Upper lobe of right lung (tissue), 1 donor: ENCODE results near the gene STT3B. TPM values are rescaled to one million over a fixed set of nuclear protein-coding genes. Genes with fewer than 3 reads are reported as not detected.
"Not testable (repeated sequence)": the region's sequence is repeated elsewhere in the genome, so short reads cannot be mapped to it uniquely, and the experiment has no call there.

ENCODE experiments used
- ATAC-seq: fragments of 200-7000 bp; cut with Tn5 transposase; one replicate; pipeline ENCODE4 v1.9.1; 2020; ENCODE audit warnings: mild to moderate bottlenecking, moderate library complexity
- DNase-seq: peaks from one replicate; pipeline ENCODE4 v3.0.0-alpha.2; 2020
- H3K27ac ChIP-seq: fragments of 200-600 bp; one replicate; pipeline ENCODE4 v1.8.0; 2022
- H3K27me3 ChIP-seq: fragments of 200-600 bp; one replicate; pipeline ENCODE4 v1.8.0; 2022; ENCODE audit warnings: mild to moderate bottlenecking
- H3K36me3 ChIP-seq: fragments of 200-600 bp; one replicate; pipeline ENCODE4 v1.8.0; 2022
- H3K4me1 ChIP-seq: fragments of 200-600 bp; one replicate; pipeline ENCODE4 v1.8.0; 2022
- H3K4me3 ChIP-seq: fragments of 200-600 bp; one replicate; pipeline ENCODE4 v1.8.0; 2022; ENCODE audit warnings: mild to moderate bottlenecking
- H3K9me3 ChIP-seq: fragments of 200-600 bp; one replicate; pipeline ENCODE4 v1.8.0; 2022
- intact Hi-C: fragments of 100-400 bp; cut with DNase I; formaldehyde crosslinking; loops from one replicate; pipeline ENCODE4 v1.11.0; 2022
- total RNA-seq: library from RNA; stranded (reverse); fragmentation: NEBNext Ultra II Directional; extraction: Animal tissue kit (Norgen Biotek cat#: 25700); gene quantifications from one replicate; pipeline ENCODE4 v1.2.1, GENCODE V29; 2021
- TF ChIP-seq, protein P1 (sequence below): fragments of 200-600 bp; IDR thresholded peaks from one replicate; pipeline ENCODE4 v1.8.0; 2022; ENCODE audit warnings: antibody characterized with exemption
- donor health status: DM: no; HTN: yes; CAD: no; lungs with severe emphysema.

STT3B gene
- total RNA-seq, 1 donor from 2014 or later: 129 TPM

DNA sequence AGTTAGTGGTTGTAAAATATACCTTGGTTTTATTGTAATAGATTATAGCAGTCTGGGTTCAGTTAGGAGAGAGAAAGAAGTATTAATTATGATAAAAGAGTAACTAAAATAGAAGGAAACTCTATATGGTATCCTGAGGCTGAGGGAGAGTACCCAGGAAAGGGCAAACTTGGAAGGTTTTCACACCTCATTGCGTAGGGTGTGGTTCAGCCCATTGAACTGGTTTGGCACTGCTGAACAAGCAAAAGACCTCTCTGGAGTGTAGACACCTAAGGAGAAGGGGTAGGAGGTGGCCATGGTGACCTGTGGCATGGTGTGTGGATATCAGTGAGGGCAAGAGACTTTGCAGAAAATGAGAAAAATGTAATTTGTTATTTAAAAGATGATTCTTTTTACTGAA is 63.5 kb downstream of the STT3B start:
- H3K27me3 ChIP-seq: no peaks in the 10 kb centered on the region

DNA sequence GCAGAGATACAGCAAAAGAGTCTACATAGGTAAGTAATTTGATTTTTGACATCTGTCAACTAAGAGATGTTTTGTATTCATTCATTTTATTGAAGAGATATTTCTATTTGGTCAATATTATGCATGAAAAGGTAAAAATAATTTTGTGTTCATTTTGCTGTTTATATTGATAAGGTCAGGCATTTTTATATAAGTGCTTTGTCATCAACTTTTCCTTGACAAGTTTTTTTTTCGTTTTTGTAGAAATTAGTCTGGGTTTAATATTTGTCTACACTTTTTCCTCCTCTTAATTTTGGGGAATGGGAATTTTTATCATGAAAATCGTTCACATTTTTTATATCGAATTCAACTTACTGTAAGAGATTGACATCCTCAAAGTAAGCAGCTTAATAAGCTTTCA is 67.7 kb downstream of the STT3B start:
- TF ChIP-seq, protein P1, sequence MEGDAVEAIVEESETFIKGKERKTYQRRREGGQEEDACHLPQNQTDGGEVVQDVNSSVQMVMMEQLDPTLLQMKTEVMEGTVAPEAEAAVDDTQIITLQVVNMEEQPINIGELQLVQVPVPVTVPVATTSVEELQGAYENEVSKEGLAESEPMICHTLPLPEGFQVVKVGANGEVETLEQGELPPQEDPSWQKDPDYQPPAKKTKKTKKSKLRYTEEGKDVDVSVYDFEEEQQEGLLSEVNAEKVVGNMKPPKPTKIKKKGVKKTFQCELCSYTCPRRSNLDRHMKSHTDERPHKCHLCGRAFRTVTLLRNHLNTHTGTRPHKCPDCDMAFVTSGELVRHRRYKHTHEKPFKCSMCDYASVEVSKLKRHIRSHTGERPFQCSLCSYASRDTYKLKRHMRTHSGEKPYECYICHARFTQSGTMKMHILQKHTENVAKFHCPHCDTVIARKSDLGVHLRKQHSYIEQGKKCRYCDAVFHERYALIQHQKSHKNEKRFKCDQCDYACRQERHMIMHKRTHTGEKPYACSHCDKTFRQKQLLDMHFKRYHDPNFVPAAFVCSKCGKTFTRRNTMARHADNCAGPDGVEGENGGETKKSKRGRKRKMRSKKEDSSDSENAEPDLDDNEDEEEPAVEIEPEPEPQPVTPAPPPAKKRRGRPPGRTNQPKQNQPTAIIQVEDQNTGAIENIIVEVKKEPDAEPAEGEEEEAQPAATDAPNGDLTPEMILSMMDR: no peak
- no peak for ATAC-seq

More for the DNA sequence above, 63.5 kb downstream of the STT3B start:
- TF ChIP-seq, protein P1: no peak
- H3K9me3 ChIP-seq: no peaks in the 10 kb centered on the region
- H3K4me1 ChIP-seq: peaks cover 4% of the 10 kb centered on the region
- no peak overlapping the region for H3K27ac ChIP-seq
- ATAC-seq (no peak), DNase-seq (no peak)
- no peak overlapping the region for H3K4me3 ChIP-seq
- peaks cover 16% of the 10 kb centered on the region for H3K36me3 ChIP-seq
- intact Hi-C loops: no loop called here

GRCh38 chr3:31605333-31605732 is 72.6 kb downstream of the STT3B start:
- H3K4me1 ChIP-seq, H3K9me3 ChIP-seq, H3K27me3 ChIP-seq, H3K27ac ChIP-seq, H3K4me3 ChIP-seq, intact Hi-C loops, DNase-seq, ATAC-seq: not testable (repeated sequence)
- H3K36me3 ChIP-seq: peaks cover 14% of the 10 kb centered on the region

More for the DNA sequence above, 67.7 kb downstream of the STT3B start:
- no peaks in the 10 kb centered on the region for H3K9me3 ChIP-seq
- no peak for DNase-seq
- intact Hi-C loops: no loop called here
- no peak overlapping the region for H3K4me3 ChIP-seq
- peaks cover 14% of the 10 kb centered on the region for H3K36me3 ChIP-seq
- peaks cover 4% of the 10 kb centered on the region for H3K4me1 ChIP-seq
- no peaks in the 10 kb centered on the region for H3K27me3 ChIP-seq
- H3K27ac ChIP-seq: no peak overlapping the region

GRCh38 chr3:31606453-31606852 is 73.7 kb downstream of the STT3B start:
- no peak overlapping the region for H3K4me3 ChIP-seq
- peaks cover 4% of the 10 kb centered on the region for H3K36me3 ChIP-seq
- intact Hi-C loops: no loop called here
- DNase-seq (no peak), ATAC-seq (no peak)
- peaks cover 6% of the 10 kb centered on the region for H3K9me3 ChIP-seq
- H3K4me1 ChIP-seq: peaks cover 3% of the 10 kb centered on the region
- TF ChIP-seq, protein P1: no peak
- no peak overlapping the region for H3K27ac ChIP-seq
- H3K27me3 ChIP-seq: no peaks in the 10 kb centered on the region

- Histone ChIP-seq H3K36me3 (no peaks in the 10 kb centered on the region), H3K27ac (no peak overlapping the region), H3K4me3 (no peak overlapping the region), H3K27me3 (no peaks in the 10 kb centered on the region), H3K9me3 (peaks cover 6% of the 10 kb centered on the region), H3K4me1 (peaks cover 15% of the 10 kb centered on the region)
- peak; percentile 78 for ATAC-seq
- TF ChIP-seq, protein P1: peak; percentile 65
- DNase-seq: no peak
- intact Hi-C loops: no loop called here
Measured at GRCh38 chr3:31610700-31611275, 78.1 kb downstream of the STT3B start.

DNA sequence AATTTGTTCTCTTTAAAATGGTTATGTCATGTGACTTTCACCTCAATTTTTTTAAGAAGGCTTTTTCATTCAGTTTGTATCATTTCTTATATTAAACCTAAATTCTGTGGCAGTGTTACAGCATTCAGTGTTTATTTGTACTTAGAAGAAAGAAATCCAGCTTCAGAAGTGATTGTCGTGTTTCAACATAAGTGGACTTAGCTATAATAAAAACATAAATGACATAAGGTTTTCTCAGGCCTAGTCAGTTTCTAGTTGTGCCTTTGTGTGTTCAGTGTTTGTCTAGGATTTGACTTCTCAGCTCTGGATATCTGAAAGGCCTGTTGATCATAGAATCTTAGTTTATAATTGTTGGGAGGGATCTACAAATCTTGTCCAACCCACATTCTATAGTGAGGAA is 80.5 kb downstream of the STT3B start:
- no peak for DNase-seq
- no peaks in the 10 kb centered on the region for H3K9me3 ChIP-seq
- intact Hi-C loops: no loop called here
- H3K4me3 ChIP-seq: no peak overlapping the region
- TF ChIP-seq, protein P1: no peak
- H3K36me3 ChIP-seq: peaks cover 10% of the 10 kb centered on the region
- no peaks in the 10 kb centered on the region for H3K27me3 ChIP-seq
- H3K27ac ChIP-seq: no peak overlapping the region
- ATAC-seq: no peak
- peaks cover 15% of the 10 kb centered on the region for H3K4me1 ChIP-seq
